ENCODE measurements around the gene ALG5. TPM values are rescaled to one million over a fixed set of nuclear protein-coding genes. Genes with fewer than 3 reads are reported as not detected.

Gene ALG5
- total and polyA plus RNA-seq, 4 donors: 23.4 to 67.4 (median 30.8) TPM

GRCh38 chr13:36915896-36916640 is 83.1 kb downstream of the ALG5 start:
- no peaks in the 10 kb centered on the region for H3K27me3 ChIP-seq (ENCODE audit: control insufficient read depth in 1 of 2, insufficient read depth in 2 of 2, low read length in 1 of 2)
- ATAC-seq (ENCODE audit: low FRiP score): no peak
- peaks cover 0 to 1% of the 10 kb centered on the region in 2 donors for H3K36me3 ChIP-seq (ENCODE audit: control insufficient read depth in 1 of 2, insufficient read depth in 2 of 2, low read length in 1 of 2)
- no peak overlapping the region for H3K27ac ChIP-seq (ENCODE audit: low read depth in 1 of 2, low read length in 2 of 2)
- H3K4me3 ChIP-seq (ENCODE audit: low read length in 2 of 2): no peak overlapping the region
- WGBS, 2 donors: 89 to 91% methylated on average over 6 of the region's 6 CpGs
- H3K4me1 ChIP-seq (ENCODE audit: control insufficient read depth in 1 of 2, insufficient read depth in 2 of 2, low read length in 2 of 2): peaks cover 2 to 5% of the 10 kb centered on the region in 2 donors
- intact Hi-C loops (cut with DNase I): loop anchor here in 1 of 2 donors (5.0 kb wide), 2 partner anchors 44 to 51 kb away; no protein-coding TSS in a partner anchor
- no peaks in the 10 kb centered on the region for H3K9me3 ChIP-seq (ENCODE audit: control insufficient read depth, low read length)
- DNase-seq: no peak

GRCh38 chr13:36915106-36915505 is 84.0 kb downstream of the ALG5 start:
- intact Hi-C loops (cut with DNase I): loop anchor here in 1 of 2 donors (5.0 kb wide), 2 partner anchors 43 to 52 kb away; no protein-coding TSS in a partner anchor
- no peaks in the 10 kb centered on the region for H3K9me3 ChIP-seq (ENCODE audit: control insufficient read depth, low read length)
- no peaks in the 10 kb centered on the region for H3K27me3 ChIP-seq (ENCODE audit: control insufficient read depth in 1 of 2, insufficient read depth in 2 of 2, low read length in 1 of 2)
- H3K27ac ChIP-seq (ENCODE audit: low read depth in 1 of 2, low read length in 2 of 2): peak overlapping the region in 1 of 2 donors; percentile 25
- peaks cover 0 to 5% of the 10 kb centered on the region in 2 donors for H3K4me1 ChIP-seq (ENCODE audit: control insufficient read depth in 1 of 2, insufficient read depth in 2 of 2, low read length in 2 of 2)
- WGBS, 2 donors: 29 to 40% methylated on average over 5 of the region's 5 CpGs
- H3K4me3 ChIP-seq (ENCODE audit: low read length in 2 of 2): no peak overlapping the region
- ATAC-seq (ENCODE audit: low FRiP score) (no peak), DNase-seq (no peak)
- H3K36me3 ChIP-seq (ENCODE audit: control insufficient read depth in 1 of 2, insufficient read depth in 2 of 2, low read length in 1 of 2): peaks cover 0 to 1% of the 10 kb centered on the region in 2 donors

- Histone ChIP-seq H3K4me1 (ENCODE audit: control insufficient read depth in 1 of 2, insufficient read depth in 2 of 2, low read length in 2 of 2) (peaks cover 0 to 5% of the 10 kb centered on the region in 2 donors), H3K27me3 (ENCODE audit: control insufficient read depth in 1 of 2, insufficient read depth in 2 of 2, low read length in 1 of 2) (no peaks in the 10 kb centered on the region), H3K9me3 (ENCODE audit: control insufficient read depth, low read length) (no peaks in the 10 kb centered on the region), H3K27ac (ENCODE audit: low read depth in 1 of 2, low read length in 2 of 2) (no peak overlapping the region), H3K4me3 (ENCODE audit: low read length in 2 of 2) (no peak overlapping the region), H3K36me3 (ENCODE audit: control insufficient read depth in 1 of 2, insufficient read depth in 2 of 2, low read length in 1 of 2) (peaks cover 0 to 1% of the 10 kb centered on the region in 2 donors)
- ATAC-seq (ENCODE audit: low FRiP score) (no peak), DNase-seq (no peak)
- intact Hi-C loops (cut with DNase I): loop anchor here in 1 of 2 donors (5.0 kb wide), 2 partner anchors 42 to 53 kb away; no protein-coding TSS in a partner anchor
- 21 to 28% methylated on average over 4 of the region's 4 CpGs for WGBS, 2 donors
Observed at GRCh38 chr13:36914648-36915047, 84.5 kb downstream of the ALG5 start.

GRCh38 chr13:36913463-36913862 is 85.7 kb downstream of the ALG5 start:
- intact Hi-C loops (cut with DNase I): no loop called here
- Histone ChIP-seq H3K4me1 (ENCODE audit: control insufficient read depth in 1 of 2, insufficient read depth in 2 of 2, low read length in 2 of 2) (peaks cover 0 to 5% of the 10 kb centered on the region in 2 donors), H3K9me3 (ENCODE audit: control insufficient read depth, low read length) (no peaks in the 10 kb centered on the region), H3K27ac (ENCODE audit: low read depth in 1 of 2, low read length in 2 of 2) (no peak overlapping the region), H3K4me3 (ENCODE audit: low read length in 2 of 2) (no peak overlapping the region), H3K36me3 (ENCODE audit: control insufficient read depth in 1 of 2, insufficient read depth in 2 of 2, low read length in 1 of 2) (peaks cover 0 to 1% of the 10 kb centered on the region in 2 donors), H3K27me3 (ENCODE audit: control insufficient read depth in 1 of 2, insufficient read depth in 2 of 2, low read length in 1 of 2) (no peaks in the 10 kb centered on the region)
- no peak for DNase-seq
- no peak for ATAC-seq (ENCODE audit: low FRiP score)

GRCh38 chr13:36912973-36913372 is 86.2 kb downstream of the ALG5 start:
- 61 to 66% methylated on average over 2 of the region's 2 CpGs for WGBS, 2 donors
- Histone ChIP-seq H3K9me3 (ENCODE audit: control insufficient read depth, low read length) (no peaks in the 10 kb centered on the region), H3K27ac (ENCODE audit: low read depth in 1 of 2, low read length in 2 of 2) (no peak overlapping the region), H3K27me3 (ENCODE audit: control insufficient read depth in 1 of 2, insufficient read depth in 2 of 2, low read length in 1 of 2) (no peaks in the 10 kb centered on the region), H3K36me3 (ENCODE audit: control insufficient read depth in 1 of 2, insufficient read depth in 2 of 2, low read length in 1 of 2) (peaks cover 0 to 1% of the 10 kb centered on the region in 2 donors), H3K4me3 (ENCODE audit: low read length in 2 of 2) (no peak overlapping the region), H3K4me1 (ENCODE audit: control insufficient read depth in 1 of 2, insufficient read depth in 2 of 2, low read length in 2 of 2) (peaks cover 0 to 5% of the 10 kb centered on the region in 2 donors)
- no peak for ATAC-seq (ENCODE audit: low FRiP score)
- no peak for DNase-seq
- intact Hi-C loops (cut with DNase I): no loop called here

- no peaks in the 10 kb centered on the region for H3K27me3 ChIP-seq (ENCODE audit: control insufficient read depth in 1 of 2, insufficient read depth in 2 of 2, low read length in 1 of 2)
- DNase-seq: no peak
- H3K27ac ChIP-seq (ENCODE audit: low read depth in 1 of 2, low read length in 2 of 2): no peak overlapping the region
- H3K4me1 ChIP-seq (ENCODE audit: control insufficient read depth in 1 of 2, insufficient read depth in 2 of 2, low read length in 2 of 2): peaks cover 0 to 5% of the 10 kb centered on the region in 2 donors
- no peaks in the 10 kb centered on the region for H3K9me3 ChIP-seq (ENCODE audit: control insufficient read depth, low read length)
- intact Hi-C loops (cut with DNase I): no loop called here
- H3K4me3 ChIP-seq (ENCODE audit: low read length in 2 of 2): no peak overlapping the region
- H3K36me3 ChIP-seq (ENCODE audit: control insufficient read depth in 1 of 2, insufficient read depth in 2 of 2, low read length in 1 of 2): peaks cover 0 to 1% of the 10 kb centered on the region in 2 donors
- no peak for ATAC-seq (ENCODE audit: low FRiP score)
Observed at GRCh38 chr13:36912369-36912768, 86.8 kb downstream of the ALG5 start.

GRCh38 chr13:36910545-36910944 is 88.6 kb downstream of the ALG5 start:
- ATAC-seq (ENCODE audit: low FRiP score) (no peak), DNase-seq (no peak)
- intact Hi-C loops (cut with DNase I): no loop called here
- Histone ChIP-seq H3K36me3 (ENCODE audit: control insufficient read depth in 1 of 2, insufficient read depth in 2 of 2, low read length in 1 of 2) (peaks cover 0 to 2% of the 10 kb centered on the region in 2 donors), H3K27me3 (ENCODE audit: control insufficient read depth in 1 of 2, insufficient read depth in 2 of 2, low read length in 1 of 2) (no peaks in the 10 kb centered on the region), H3K4me1 (ENCODE audit: control insufficient read depth in 1 of 2, insufficient read depth in 2 of 2, low read length in 2 of 2) (peaks cover 0 to 2% of the 10 kb centered on the region in 2 donors), H3K4me3 (ENCODE audit: low read length in 2 of 2) (no peak overlapping the region), H3K9me3 (ENCODE audit: control insufficient read depth, low read length) (no peaks in the 10 kb centered on the region), H3K27ac (ENCODE audit: low read depth in 1 of 2, low read length in 2 of 2) (no peak overlapping the region)
- 93 to 94% methylated on average over 1 of the region's 1 CpG for WGBS, 2 donors

- Histone ChIP-seq H3K36me3 (ENCODE audit: control insufficient read depth in 1 of 2, insufficient read depth in 2 of 2, low read length in 1 of 2) (peaks cover 0 to 2% of the 10 kb centered on the region in 2 donors), H3K4me1 (ENCODE audit: control insufficient read depth in 1 of 2, insufficient read depth in 2 of 2, low read length in 2 of 2) (no peaks in the 10 kb centered on the region), H3K4me3 (ENCODE audit: low read length in 2 of 2) (no peak overlapping the region), H3K27me3 (ENCODE audit: control insufficient read depth in 1 of 2, insufficient read depth in 2 of 2, low read length in 1 of 2) (no peaks in the 10 kb centered on the region), H3K9me3 (ENCODE audit: control insufficient read depth, low read length) (no peaks in the 10 kb centered on the region), H3K27ac (ENCODE audit: low read depth in 1 of 2, low read length in 2 of 2) (no peak overlapping the region)
- 81 to 88% methylated on average over 2 of the region's 2 CpGs for WGBS, 2 donors
- DNase-seq: no peak
- no peak for ATAC-seq (ENCODE audit: low FRiP score)
- intact Hi-C loops (cut with DNase I): no loop called here
Observed at GRCh38 chr13:36907821-36908220, 91.3 kb downstream of the ALG5 start.

GRCh38 chr13:36907266-36907665 is 91.9 kb downstream of the ALG5 start:
- DNase-seq (no peak), ATAC-seq (ENCODE audit: low FRiP score) (no peak)
- Histone ChIP-seq H3K36me3 (ENCODE audit: control insufficient read depth in 1 of 2, insufficient read depth in 2 of 2, low read length in 1 of 2) (peaks cover 0 to 2% of the 10 kb centered on the region in 2 donors), H3K9me3 (ENCODE audit: control insufficient read depth, low read length) (no peaks in the 10 kb centered on the region), H3K27me3 (ENCODE audit: control insufficient read depth in 1 of 2, insufficient read depth in 2 of 2, low read length in 1 of 2) (no peaks in the 10 kb centered on the region), H3K27ac (ENCODE audit: low read depth in 1 of 2, low read length in 2 of 2) (no peak overlapping the region), H3K4me1 (ENCODE audit: control insufficient read depth in 1 of 2, insufficient read depth in 2 of 2, low read length in 2 of 2) (no peaks in the 10 kb centered on the region), H3K4me3 (ENCODE audit: low read length in 2 of 2) (no peak overlapping the region)
- intact Hi-C loops (cut with DNase I): no loop called here
- WGBS, 2 donors: 97 to 98% methylated on average over 4 of the region's 4 CpGs
